Limb (tissue), 2 donors: ENCODE data around the gene RICTOR.

Source experiments
- DNase-seq, 2 donors: peaks; one replicate each; pipeline ENCODE4 v3.0.0-alpha.2; 2016; ENCODE audit errors: extremely low spot score in 2 of 2

The RICTOR gene

DNA sequence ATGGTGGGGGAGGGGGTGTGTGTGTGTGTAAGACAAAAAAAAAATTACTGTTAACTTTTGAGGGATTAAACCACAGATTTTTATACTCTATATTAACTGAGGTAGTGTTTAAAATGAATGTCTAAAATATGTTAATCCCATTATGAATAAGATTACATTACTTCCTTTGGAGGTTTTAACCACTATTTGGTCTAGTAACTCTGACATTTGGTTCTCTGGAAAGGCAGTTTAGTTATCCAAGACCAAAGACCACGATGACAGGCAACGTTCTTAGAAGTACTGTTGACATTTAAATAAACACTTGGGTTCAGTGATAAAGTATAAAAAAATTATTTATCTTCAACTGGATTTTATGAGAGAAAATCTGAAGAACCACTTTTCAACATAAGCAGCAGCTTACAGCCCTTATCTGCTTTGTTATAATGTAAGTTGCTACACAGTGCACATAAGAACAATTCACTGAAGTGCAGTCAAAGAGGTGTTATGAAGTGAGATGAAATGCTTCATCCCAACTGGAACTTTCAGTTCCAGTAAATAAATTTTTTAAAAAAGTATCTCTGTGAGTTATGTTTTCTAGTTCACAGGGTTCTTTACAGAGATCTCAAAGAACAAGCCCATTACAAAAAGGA is 133.9 kb downstream of the RICTOR start:
- no peak for DNase-seq

DNA sequence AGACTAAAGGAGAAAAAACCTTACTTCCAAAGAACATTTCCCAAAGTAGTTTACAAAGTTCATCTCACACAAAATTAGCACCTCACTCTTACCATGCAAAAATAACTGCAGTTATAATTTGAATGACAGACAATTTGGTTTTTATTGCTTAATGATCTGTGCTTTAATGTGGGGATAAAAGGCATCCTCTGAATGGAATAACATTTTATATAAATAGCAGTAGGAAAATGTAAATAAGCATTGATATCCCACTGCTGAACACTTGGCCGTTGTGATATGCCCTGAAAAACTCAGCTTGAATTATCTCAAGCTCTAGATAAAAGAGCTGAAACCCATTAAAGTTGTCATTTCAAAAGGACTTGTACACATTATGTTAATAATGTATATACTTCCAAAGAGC is 135.2 kb downstream of the RICTOR start:
- DNase-seq, result no peak

DNA sequence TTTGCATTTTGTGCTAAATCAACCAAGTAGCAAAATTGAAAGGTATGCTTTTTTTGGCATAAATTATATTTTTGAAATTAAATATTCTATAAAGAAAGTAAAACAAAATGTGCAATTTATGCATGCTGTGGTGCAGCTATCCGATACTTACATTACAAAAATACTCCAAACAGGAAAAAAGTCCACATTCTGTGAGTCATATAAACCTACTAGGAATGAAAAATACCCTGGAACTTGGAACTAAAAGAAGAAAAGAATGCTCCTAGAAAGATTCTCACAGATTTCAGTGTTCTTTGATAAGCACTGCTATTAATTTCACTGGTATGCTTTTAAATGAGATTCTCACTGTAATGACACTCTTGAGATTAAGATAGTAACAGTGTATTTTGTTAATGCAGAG is 135.8 kb downstream of the RICTOR start:
- no peak for DNase-seq

DNA sequence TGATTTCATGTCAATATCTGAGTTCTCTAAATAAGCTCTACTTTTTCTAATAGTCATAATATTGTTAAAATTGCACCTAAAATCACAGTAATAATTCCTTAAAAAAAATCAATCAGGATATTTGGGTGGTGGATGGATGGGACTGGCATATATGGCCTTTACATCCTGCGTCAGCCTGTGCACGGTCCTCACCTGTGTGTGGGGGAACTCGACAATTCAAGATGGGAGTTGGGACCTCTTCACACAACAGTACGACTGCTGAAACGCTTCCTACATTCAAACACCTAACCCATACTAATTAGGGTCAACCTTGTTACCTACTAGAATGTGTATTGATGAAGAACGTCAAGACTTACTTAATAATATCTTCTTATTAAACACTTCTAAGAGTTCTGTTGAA is 137.9 kb downstream of the RICTOR start:
- no peak for DNase-seq

DNA sequence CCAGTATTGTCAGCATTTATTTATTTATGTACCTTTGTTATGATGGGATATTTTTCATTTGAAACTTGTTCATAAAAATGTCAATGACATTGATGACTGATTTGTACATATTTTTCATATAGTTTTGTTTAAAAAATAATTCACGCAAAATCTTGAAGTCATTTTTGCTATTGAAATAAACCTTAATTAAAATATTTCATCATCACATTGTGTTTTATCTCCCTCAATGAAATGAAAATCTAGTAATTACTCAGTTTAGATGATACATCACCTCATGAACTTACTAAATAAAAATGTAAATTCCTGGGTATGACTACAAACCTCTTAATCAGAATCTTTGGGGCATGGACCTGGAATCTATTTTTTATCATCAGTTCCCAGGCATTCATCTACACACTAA is 138.8 kb downstream of the RICTOR start:
- no peak for DNase-seq

DNA sequence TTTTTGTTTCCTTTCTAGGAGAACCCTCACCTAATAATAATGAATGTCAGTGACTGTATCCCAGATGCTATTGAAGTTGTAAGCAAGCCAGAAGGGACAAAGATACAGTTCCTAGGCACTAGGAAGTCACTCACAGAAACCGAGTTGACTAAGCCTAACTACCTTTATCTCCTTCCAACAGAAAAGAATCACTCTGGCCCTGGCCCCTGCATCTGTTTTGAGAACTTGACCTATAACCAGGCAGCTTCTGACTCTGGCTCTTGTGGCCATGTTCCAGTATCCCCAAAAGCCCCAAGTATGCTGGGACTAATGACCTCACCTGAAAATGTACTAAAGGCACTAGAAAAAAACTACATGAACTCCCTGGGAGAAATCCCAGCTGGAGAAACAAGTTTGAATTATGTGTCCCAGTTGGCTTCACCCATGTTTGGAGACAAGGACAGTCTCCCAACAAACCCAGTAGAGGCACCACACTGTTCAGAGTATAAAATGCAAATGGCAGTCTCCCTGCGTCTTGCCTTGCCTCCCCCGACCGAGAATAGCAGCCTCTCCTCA is 141.3 kb downstream of the RICTOR start:
- DNase-seq, result no peak

DNA sequence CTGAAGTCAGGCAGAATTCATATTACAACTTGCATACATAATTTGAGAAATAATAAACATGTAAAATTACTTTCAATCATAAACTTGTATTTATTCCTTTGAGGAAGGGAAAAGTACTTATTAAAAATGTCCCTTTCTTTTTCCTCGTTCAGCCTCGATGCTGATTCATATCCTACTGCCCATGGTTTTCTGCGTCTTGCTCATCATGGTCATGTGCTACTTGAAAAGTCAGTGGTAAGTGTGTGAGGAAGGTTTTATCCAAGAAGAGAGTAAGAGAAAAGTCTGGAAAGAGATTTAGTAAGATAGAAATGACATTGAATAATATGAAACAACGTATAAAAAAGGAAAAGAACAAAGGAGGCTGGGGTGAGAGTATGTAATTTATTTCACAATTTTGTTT is 142.5 kb downstream of the RICTOR start:
- DNase-seq, result no peak

DNA sequence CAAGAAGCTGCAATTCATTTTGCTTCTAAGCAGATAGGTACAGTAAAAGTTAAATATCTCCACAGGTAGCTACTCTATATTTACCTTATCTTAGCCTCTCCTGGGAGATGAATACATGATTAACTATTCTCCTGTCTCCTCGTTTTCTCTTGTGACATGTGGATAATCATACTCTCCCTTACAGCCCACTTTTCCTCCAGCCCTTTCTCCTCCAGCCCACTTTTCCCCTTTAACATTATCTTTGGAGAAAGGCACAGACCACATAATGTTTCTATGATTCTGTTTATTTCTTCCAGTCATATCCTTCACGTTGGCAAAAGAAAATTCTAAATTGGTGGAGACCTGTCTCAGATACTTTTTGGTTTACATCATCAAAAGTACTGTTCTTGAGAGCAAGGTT is 144.4 kb downstream of the RICTOR start:
- no peak for DNase-seq

DNA sequence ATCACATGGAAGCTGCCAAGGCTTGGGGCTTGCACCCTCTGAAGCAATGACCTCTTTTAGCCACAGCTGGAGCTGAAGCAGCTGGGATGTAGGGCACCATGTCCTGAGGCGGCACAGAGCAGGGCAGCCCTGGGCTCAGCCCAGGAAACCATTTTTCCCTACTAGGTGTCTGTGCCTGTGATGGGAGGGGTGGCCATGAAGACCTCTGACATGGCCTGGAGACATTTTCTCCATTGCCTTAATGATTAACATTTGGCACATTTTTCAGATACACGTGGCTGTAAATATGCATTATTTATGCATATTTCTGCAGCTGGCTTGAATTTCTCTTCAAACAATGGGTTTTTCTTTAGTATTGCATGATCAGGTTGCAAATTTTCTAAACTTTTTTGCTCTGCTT is 146.7 kb downstream of the RICTOR start:
- no peak for DNase-seq

DNA sequence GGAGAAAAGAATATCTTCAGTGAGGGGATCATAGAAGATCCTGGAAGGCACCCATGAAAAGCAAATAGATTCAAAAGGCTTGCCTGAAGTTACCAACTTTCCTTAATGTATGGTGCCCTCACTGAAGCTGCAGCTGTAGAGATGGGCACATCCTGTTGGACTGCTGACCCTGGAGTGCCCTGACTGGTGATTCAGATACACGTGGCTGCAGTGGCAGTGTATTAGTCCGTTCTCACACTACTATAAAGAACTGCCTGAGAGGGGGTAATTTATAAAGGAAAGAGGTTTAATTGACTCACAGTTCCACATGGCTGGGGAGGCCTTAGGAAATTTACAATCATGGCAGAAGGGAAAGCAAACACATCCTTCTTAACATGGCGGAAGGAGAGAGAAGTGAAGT is 148.1 kb downstream of the RICTOR start:
- no peak for DNase-seq

DNA sequence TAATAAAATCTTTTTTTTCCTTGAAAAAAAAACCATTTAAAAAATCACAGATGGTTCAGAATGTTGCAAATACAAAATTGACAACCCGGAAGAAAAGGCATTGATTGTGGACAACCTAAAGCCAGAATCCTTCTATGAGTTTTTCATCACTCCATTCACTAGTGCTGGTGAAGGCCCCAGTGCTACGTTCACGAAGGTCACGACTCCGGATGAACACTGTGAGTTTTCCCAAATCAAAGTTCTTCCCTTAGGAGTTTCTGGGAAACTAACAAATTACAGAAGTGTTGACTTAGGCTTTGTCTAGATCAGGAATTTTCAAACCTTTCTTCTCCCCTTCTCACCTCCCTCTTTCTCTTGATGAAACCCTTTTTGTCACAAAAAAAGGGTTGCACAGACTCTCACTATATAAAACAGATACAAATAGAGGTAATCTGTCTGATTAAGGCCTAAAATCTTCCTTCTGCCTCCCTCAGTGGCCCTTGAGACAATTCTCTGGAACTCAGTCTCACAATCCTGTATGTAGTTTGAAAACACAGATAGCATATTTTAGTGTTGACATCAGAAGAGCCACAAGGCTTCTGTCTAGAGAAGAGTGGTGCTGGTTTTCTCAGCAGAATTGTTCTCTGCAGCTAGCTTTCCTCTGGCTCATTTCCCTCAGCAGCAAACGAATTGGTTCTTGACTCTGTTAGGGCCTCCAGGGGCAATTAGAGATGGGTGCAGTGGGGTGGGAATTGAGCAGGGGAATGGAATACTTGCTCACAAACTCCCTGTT is 148.9 kb downstream of the RICTOR start:
- no peak for DNase-seq

DNA sequence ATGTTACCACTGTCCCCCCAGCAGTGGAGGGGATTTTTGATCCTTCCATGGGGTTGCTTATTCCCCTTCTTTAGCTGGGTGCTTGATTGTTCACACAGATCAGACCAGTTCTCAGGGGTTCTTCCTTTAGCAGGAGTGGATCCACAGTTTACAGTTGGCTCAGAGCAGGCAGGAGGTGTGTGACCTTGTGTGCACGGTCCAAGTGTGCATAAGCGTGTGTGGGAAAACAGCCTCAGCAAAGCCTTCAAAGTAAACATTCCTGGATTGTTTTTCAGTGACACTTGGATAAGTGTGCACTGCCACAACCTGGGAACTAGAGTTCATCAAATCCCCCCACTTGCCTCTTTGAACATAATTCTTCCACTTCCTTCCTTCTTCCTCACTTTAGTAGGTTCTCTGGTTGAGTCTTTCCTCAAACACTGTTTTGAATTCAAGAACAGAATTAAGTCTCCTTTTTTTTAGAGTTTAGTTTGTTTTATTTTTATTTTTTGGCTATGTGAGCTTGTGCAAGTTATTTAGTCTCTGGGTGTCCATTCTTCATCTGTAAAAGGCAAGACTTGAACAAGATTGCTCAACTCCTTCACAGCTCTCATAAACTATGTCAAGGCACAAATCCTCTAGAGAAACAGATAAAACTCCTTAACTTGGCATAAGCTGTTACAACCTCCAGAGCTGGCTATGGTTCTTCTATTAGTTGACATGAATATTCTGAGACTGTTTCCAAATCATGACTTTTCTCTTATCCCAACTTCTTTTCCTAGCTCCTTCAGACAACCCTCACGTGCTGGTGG is 150.3 kb downstream of the RICTOR start:
- DNase-seq, result no peak

DNA sequence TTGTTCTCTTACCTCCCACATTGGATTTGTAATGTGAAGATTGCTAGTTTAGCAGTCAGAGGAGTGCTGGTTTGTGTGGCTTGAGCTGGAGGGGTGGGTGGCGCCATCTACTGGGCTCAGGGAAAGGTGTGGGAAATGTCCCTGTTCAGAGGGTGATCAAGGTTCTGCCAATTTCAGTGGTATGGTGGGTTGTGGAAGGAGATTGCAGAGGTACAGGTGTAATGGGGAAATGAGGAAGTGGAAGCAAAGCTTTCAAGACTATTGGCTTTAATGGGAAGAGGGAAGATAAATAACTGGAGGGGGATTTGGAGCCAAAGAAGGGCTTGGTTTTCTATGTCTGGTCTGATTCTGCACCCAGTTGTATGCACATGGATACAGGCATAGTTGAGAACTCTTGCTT is 152.0 kb downstream of the RICTOR start:
- peak; percentile 26 to 54 for DNase-seq

DNA sequence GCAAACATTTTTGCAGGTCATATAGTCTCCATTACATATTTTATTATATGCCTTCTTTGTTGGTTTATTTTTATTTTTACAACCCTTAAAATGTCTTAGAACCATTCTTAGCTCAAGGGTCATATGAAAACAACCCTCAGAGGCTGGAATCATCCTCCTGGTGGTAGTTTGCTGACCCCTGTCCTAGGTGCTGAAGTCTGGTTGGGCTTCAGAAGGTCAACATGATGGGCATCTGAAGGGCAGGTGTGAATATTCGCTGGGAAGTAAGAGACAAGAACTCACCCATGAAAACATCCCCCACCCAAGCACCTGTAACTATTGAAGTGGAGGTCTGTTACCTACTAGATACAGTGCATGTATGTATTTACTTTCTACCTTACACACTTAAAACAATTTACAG is 153.0 kb downstream of the RICTOR start:
- DNase-seq, result no peak

DNA sequence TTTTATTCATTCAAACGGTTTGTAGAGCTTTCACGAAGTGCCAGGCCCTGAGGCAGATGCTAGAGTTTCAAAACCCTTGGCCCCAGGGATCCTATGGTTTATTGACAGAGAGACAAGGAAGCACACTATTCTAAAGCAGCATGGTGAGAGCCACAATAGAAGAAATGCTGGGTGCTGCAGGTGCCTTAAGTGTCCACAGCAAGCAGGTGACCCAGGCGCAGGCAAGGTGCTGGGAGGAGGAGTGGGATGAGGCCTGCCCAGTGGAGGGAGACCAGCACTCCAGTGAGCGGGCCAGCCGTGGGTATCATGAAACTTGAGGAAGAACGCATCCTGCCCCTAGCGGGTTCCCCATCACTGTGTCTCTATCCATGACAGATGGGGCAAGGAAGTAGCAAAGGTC is 157.4 kb downstream of the RICTOR start:
- no peak for DNase-seq

DNA sequence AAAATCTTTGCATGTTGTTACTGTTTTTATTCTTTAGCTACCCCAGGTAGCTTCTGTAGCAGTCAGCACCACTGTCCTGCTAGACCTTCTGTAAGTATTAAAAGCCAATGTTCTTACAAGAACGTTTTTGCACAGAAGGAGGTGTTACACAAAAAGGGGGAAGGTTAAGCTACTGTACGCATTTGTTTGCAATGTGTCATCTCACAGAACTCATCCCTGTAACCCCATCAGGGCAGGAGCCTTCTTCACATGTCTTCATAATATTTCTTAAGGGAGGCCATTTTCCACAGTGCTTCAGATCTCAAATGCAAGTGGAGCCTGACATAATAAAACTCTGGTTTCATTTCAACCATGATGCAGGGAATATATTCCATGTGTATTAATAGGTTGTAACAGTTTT is 160.5 kb downstream of the RICTOR start:
- DNase-seq, result no peak

DNA sequence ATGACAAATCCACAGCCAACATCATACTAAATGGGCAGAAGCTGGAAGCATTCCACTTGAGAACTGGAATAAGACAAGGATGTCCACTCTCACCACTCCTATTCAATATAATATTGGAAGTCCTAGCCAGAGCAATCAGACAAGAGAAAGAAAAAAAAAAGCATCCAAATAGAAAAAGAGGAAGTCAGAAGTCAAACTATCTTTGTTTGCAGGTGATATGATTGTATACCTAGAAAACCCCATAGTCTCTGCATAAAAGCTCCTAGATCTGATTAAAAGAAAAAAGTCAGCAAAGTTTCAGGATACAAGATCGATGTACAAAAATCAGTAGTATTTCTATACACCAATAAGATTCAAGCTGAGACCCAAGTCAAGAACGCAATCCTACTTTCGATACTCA is 162.3 kb downstream of the RICTOR start:
- no peak for DNase-seq

DNA sequence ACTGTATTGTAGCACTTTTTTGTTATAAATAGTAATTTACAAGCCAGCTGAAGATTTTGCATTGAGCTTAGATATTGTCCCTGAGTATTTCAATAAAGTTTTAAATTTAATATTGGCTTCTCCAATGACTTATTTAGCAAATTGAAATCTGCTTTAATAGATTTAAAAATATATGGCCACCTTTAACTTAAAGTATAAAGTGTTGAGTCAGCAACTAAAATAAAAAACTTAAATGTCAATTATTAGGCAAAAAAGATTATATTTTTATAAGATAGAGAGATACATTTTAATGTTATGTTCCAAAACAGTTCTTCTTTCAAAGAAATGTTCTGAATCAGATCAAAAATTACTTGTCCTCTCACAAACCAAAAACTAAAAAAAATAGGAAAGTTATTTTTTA is 167.7 kb downstream of the RICTOR start:
- DNase-seq, result no peak

DNA sequence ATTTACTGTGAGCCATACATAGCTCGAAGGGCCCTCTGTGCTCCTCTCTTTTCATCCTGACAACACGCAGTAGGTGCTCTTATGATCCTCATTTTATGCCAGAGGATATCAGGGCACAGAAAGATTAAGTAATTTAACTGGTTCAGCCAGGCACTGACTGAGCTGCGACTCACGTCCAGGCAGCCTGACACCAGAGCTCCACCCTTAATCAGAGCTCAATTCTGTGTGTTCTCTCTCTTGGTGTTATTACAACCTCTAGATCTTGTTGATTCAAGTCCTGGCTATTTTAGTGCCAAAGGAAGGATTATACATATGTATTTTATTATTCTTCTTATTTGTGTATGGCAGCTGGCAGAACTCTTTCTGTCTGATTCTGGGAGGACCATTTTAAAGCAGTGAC is 168.7 kb downstream of the RICTOR start:
- DNase-seq, result no peak

DNA sequence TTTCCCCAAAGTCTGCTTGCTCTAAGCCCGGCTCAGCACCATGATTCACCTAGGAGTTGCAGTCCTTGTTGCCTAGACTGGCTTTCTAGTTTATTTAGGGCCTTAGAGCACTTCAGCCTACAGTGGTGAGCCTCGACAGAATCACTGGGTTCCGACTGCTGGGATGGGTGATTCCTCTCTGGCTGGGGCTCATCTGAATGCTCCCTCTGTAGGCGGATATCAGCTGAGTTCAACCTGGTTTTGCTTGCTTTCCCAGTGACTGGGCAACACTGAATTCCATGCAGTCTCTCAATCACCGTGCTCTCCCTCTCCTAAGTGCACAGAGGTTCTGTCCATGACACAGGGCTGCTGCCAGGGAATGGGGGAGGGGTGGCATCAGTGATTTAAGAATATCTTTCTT is 174.3 kb downstream of the RICTOR start:
- no peak for DNase-seq

DNA sequence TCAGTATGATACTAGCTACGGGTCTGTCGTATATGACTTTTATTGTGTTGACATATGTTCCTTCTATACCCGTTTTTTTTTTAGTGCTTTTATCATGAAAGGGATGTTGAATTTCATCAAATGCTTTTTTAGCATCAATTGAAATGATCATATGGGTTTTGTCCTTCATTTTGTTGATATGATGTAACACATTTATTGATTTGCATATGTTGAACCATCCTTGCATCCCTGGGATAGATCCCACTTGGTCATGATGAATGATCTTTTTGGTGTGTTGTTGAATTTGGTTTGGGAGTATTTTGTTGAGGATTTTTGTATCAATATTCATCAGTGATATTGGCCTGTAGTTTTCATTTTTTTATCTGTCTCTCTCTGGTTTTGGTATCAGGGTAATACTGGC is 177.4 kb downstream of the RICTOR start:
- no peak for DNase-seq

DNA sequence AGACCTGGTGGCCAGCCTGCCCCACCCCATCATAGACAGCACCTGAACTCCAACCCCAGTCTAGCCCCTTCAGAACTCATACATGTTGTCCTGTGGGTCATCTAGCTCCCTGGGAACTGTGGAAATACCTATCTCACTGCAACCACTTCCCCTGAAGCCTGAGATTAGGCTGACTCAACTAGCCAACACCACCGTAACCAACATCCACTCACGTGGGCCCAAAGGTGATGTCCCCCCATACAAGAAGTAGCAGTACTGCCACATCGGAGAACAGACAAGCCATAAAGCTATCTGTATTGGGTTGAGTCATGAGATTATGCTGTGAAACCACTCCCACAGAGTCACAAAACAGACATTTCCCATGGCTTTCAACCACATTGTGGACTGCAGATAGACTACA is 181.8 kb downstream of the RICTOR start:
- no peak for DNase-seq
